Glutamatergic neuron (in vitro differentiated cells): Measurements from ENCODE around the gene C22orf31. TPM values are rescaled to one million over a fixed set of nuclear protein-coding genes. Genes with fewer than 3 reads are reported as not detected.

ENCODE experiments used
- DNase-seq: peaks from one replicate; pipeline ENCODE4 v3.0.0; 2022
- H3K27ac Mint-ChIP-seq: one replicate; pipeline ENCODE4 v1.8.0; 2020; ENCODE audit warnings: mild to moderate bottlenecking, mixed read lengths, inconsistent platforms; ENCODE audit not compliant: unreplicated experiment
- H3K27me3 Mint-ChIP-seq: one replicate; pipeline ENCODE4 v1.8.0; 2020; ENCODE audit warnings: mild to moderate bottlenecking, moderate library complexity, mixed read lengths, inconsistent platforms; ENCODE audit not compliant: unreplicated experiment
- H3K36me3 Mint-ChIP-seq: one replicate; pipeline ENCODE4 v1.8.0; 2020; ENCODE audit warnings: mild to moderate bottlenecking, mixed read lengths, inconsistent platforms; ENCODE audit not compliant: unreplicated experiment
- H3K4me1 Mint-ChIP-seq: one replicate; pipeline ENCODE4 v1.8.0; 2020; ENCODE audit warnings: mild to moderate bottlenecking, low read depth, mixed read lengths, inconsistent platforms; ENCODE audit not compliant: unreplicated experiment
- H3K4me3 Mint-ChIP-seq: one replicate; pipeline ENCODE4 v1.8.0; 2020; ENCODE audit warnings: mild to moderate bottlenecking, mixed read lengths, inconsistent platforms; ENCODE audit not compliant: unreplicated experiment
- H3K9me3 Mint-ChIP-seq: one replicate; pipeline ENCODE4 v1.8.0; 2020; ENCODE audit warnings: mild to moderate bottlenecking, moderate library complexity, mixed read lengths, inconsistent platforms; ENCODE audit not compliant: unreplicated experiment
- total RNA-seq: library from RNA; stranded (reverse); fragmentation: NEBNext Ultra II Directional; extraction: Animal tissue kit (Norgen Biotek cat#: 25700); gene quantifications from one replicate; pipeline ENCODE4 v1.2.1, GENCODE V29; 2021; ENCODE audit not compliant: unreplicated experiment
- TF ChIP-seq, protein P1 (sequence below): fragments of 200-600 bp; sonication (generic); IDR thresholded peaks from one replicate; pipeline ENCODE4 v1.5.0; 2021; ENCODE audit not compliant: partially characterized antibody, unreplicated experiment

C22orf31 gene
- total RNA-seq, 1 donor from 2014 or later = not detected

DNA sequence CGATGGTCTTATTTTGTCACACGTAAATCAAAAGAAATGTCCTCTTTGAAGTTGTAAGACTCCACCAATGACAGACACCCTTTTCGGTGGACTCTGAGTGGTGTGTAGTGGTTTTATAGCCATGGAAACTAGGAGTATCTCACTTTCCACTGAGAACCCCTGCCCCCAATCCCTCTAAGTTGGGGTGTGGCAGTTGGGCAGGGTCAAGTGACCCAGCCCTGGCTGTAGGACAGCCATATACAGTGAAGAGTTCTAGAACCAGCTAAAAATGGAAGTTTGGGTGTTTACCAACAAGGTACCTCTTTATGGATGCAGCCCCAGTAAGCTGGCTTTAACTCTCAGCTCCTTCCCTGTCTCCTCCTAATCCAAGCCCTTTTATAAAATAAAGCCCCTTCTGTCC is 5.2 kb downstream of the C22orf31 start:
- Mint-ChIP-seq H3K4me1 (peaks cover 26% of the 10 kb centered on the region), H3K27me3 (peaks cover 4% of the 10 kb centered on the region), H3K36me3 (no peaks in the 10 kb centered on the region), H3K9me3 (peaks cover 6% of the 10 kb centered on the region), H3K27ac (no peak overlapping the region), H3K4me3 (no peak overlapping the region)
- DNase-seq = no peak
- TF ChIP-seq, protein P1, sequence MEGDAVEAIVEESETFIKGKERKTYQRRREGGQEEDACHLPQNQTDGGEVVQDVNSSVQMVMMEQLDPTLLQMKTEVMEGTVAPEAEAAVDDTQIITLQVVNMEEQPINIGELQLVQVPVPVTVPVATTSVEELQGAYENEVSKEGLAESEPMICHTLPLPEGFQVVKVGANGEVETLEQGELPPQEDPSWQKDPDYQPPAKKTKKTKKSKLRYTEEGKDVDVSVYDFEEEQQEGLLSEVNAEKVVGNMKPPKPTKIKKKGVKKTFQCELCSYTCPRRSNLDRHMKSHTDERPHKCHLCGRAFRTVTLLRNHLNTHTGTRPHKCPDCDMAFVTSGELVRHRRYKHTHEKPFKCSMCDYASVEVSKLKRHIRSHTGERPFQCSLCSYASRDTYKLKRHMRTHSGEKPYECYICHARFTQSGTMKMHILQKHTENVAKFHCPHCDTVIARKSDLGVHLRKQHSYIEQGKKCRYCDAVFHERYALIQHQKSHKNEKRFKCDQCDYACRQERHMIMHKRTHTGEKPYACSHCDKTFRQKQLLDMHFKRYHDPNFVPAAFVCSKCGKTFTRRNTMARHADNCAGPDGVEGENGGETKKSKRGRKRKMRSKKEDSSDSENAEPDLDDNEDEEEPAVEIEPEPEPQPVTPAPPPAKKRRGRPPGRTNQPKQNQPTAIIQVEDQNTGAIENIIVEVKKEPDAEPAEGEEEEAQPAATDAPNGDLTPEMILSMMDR = no peak

DNA sequence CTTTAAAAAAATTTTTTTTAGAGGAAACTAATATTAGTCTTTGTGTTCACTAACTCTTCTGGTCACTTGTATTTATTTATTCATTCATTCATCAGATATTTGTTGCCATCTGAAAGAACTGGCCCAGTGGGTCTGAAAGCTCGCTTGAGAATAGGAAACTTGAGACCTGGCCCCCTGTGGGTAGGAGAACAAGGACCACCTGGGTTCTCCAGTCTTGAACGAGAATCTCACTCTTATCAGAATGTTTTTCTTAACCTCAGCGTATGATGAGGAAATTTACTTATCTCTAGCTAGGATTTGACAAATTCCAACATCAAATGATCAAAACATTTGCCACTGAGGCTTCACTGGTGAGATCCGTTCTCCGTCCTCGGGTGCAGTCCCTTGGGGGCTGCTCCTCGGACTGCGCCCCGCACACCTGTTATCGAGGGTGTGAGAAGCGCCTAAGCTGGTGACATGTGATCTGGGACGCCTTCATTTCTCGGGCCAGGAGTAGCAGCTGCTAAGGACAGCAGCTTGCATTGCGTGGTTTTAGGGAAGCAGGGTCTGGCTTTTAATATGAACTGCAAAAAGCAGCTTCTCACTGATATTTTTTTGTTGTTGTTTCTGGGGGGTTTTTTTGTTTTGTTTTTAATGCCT is 6.3 kb downstream of the C22orf31 start:
- Mint-ChIP-seq H3K27ac (peak overlapping the region; percentile 56), H3K9me3 (peaks cover 5% of the 10 kb centered on the region), H3K27me3 (peaks cover 4% of the 10 kb centered on the region), H3K36me3 (no peaks in the 10 kb centered on the region), H3K4me1 (peaks cover 21% of the 10 kb centered on the region), H3K4me3 (peak overlapping the region; percentile 46)
- TF ChIP-seq, protein P1 = no peak
- no peak for DNase-seq

DNA sequence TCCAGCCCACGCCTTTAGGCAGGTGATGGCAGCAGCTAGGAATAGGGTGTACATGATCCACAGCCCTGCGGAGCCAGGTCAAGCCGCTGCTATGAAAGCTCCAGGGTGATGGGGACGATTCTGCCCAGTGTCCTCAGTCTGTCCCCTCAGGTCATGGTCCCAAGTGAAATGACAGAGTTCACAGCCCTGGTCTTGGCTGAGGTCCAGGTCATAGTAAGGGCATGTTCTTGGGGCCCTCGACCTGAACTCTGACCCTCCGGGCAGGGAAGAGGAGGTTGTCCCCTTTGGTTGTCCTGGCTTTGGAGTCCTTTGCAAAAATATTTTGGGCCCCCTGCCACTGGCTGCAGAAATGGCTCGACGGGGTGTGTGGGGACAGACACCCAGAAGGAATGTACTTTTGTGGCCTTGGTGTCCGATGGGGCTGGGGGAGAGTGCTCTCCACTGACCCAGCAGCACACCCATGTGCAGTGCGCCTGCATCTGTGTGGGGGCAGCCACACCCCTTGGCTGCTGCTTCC is 7.3 kb downstream of the C22orf31 start:
- Mint-ChIP-seq H3K9me3 (peaks cover 2% of the 10 kb centered on the region), H3K27ac (no peak overlapping the region), H3K4me1 (peaks cover 20% of the 10 kb centered on the region), H3K36me3 (no peaks in the 10 kb centered on the region), H3K4me3 (no peak overlapping the region), H3K27me3 (peaks cover 4% of the 10 kb centered on the region)
- TF ChIP-seq, protein P1 = no peak
- DNase-seq = no peak

DNA sequence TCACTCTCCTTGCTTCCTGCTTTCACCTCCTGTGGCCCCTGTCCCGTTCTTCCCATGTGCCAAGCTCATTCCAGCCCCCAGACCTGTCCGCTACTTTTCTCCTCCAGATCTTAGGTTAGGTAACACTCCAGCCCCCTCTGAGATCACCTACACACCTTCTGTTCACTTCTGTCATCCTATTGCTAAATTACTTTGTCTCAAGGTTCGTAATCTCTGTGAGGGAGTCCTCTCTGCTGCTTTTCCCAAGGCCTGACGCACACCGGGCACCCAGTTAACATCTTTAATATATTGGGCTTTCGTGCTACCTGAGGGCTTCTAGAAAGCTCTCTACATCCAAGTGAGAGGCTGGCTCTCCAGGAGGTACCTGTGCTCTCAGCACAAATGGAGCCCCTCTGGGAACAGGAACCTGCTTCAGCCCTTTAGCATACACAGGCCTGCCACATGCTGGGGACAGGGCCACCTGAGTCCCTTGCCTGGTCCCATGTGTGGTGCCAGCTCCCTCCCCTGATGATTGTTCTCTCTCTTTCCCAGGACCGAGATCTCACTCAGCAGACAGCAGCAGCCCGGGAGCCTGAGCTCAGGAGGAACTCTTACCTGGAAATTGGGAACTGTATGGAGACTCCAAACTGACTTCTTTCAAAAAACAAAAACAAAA is 8.5 kb downstream of the C22orf31 start:
- H3K4me3 Mint-ChIP-seq = no peak overlapping the region
- TF ChIP-seq, protein P1 = no peak
- peaks cover 7% of the 10 kb centered on the region for H3K27me3 Mint-ChIP-seq
- no peaks in the 10 kb centered on the region for H3K36me3 Mint-ChIP-seq
- peaks cover 19% of the 10 kb centered on the region for H3K4me1 Mint-ChIP-seq
- H3K9me3 Mint-ChIP-seq = peaks cover 2% of the 10 kb centered on the region
- DNase-seq = no peak
- H3K27ac Mint-ChIP-seq = no peak overlapping the region

DNA sequence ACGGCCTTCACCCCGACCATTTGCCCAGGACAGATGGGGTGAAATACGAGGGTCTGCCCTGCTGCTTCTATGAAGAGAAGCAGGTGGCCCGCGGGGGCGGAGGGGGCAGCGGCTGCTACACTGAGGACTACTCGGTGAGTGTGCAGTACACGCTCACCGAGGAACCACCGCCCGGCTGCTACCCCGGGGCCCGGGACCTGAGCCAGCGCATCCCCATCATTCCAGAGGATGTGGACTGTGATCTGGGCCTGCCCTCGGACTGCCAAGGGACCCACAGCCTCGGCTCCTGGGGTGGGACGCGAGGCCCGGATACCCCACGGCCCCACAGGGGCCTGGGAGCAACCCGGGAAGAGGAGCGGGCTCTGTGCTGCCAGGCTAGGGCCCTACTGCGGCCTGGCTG is 11.2 kb downstream of the C22orf31 start:
- DNase-seq = no peak
- Mint-ChIP-seq H3K4me1 (peaks cover 12% of the 10 kb centered on the region), H3K9me3 (no peaks in the 10 kb centered on the region), H3K27me3 (peaks cover 7% of the 10 kb centered on the region), H3K36me3 (no peaks in the 10 kb centered on the region), H3K4me3 (no peak overlapping the region), H3K27ac (no peak overlapping the region)
- TF ChIP-seq, protein P1 = no peak
